Type B pancreatic cell (in vitro differentiated cells): ENCODE results near the gene GRAMD4. TPM values are rescaled to one million over a fixed set of nuclear protein-coding genes. Genes with fewer than 3 reads are reported as not detected.

Experiments
- DNase-seq: peaks from one replicate; pipeline ENCODE4 v3.0.0; 2021; ENCODE audit warnings: mixed read lengths; ENCODE audit not compliant: unreplicated experiment; ENCODE audit errors: extremely low spot score
- H3K27ac Mint-ChIP-seq: 2 replicates; pipeline ENCODE4 v1.8.0; 2021; ENCODE audit warnings: mild to moderate bottlenecking, mixed read lengths
- H3K27me3 Mint-ChIP-seq: 2 replicates; pipeline ENCODE4 v1.8.0; 2021; ENCODE audit warnings: mixed read lengths
- H3K36me3 Mint-ChIP-seq: 2 replicates; pipeline ENCODE4 v1.8.0; 2021; ENCODE audit warnings: mixed read lengths
- H3K4me1 Mint-ChIP-seq: one replicate; pipeline ENCODE4 v1.8.0; 2021; ENCODE audit warnings: mixed read lengths; ENCODE audit not compliant: unreplicated experiment
- H3K4me3 Mint-ChIP-seq: 2 replicates; pipeline ENCODE4 v1.8.0; 2021; ENCODE audit warnings: mild to moderate bottlenecking, mixed read lengths
- H3K9me3 Mint-ChIP-seq: 2 replicates; pipeline ENCODE4 v1.8.0; 2021; ENCODE audit warnings: mixed read lengths
- total RNA-seq: library from RNA; stranded (reverse); gene quantifications from 2 replicates; pipeline ENCODE4 v1.2.1, GENCODE V29; 2021; ENCODE audit warnings: low replicate concordance
- TF ChIP-seq, protein P1 (sequence below): fragments of 200-600 bp; sonication (generic); conservative IDR thresholded peaks from 2 replicates; pipeline ENCODE4 v1.5.0; 2021; ENCODE audit warnings: antibody characterized with exemption, mild to moderate bottlenecking

GRAMD4 gene
- total RNA-seq, 1 donor from 2014 or later = 56.4 TPM

DNA sequence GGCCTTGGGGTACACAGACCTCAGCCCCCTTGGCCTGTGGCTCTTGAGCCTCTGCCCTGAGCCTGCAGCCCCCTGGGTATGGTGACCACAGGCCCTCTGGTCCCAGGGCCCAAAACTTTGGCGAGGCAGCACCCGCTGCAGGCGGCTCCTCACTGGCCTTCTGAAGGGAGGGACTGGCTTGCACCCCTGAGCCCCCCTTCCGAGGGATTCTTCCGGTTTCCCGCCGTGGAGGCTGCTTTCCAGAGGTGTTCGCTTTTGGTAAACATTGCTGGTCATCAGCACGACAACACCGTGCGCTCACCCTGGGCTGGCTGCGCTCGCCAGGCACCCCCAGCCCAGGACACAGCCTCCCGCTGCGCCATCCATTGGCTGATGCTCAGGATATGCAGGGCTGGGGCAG is 42.0 kb downstream of the GRAMD4 start:
- Mint-ChIP-seq H3K36me3 (no peaks in the 10 kb centered on the region), H3K4me3 (no peak overlapping the region), H3K9me3 (no peaks in the 10 kb centered on the region), H3K4me1 (peaks cover 10% of the 10 kb centered on the region), H3K27ac (no peak overlapping the region), H3K27me3 (no peaks in the 10 kb centered on the region)
- DNase-seq = no peak
- TF ChIP-seq, protein P1, sequence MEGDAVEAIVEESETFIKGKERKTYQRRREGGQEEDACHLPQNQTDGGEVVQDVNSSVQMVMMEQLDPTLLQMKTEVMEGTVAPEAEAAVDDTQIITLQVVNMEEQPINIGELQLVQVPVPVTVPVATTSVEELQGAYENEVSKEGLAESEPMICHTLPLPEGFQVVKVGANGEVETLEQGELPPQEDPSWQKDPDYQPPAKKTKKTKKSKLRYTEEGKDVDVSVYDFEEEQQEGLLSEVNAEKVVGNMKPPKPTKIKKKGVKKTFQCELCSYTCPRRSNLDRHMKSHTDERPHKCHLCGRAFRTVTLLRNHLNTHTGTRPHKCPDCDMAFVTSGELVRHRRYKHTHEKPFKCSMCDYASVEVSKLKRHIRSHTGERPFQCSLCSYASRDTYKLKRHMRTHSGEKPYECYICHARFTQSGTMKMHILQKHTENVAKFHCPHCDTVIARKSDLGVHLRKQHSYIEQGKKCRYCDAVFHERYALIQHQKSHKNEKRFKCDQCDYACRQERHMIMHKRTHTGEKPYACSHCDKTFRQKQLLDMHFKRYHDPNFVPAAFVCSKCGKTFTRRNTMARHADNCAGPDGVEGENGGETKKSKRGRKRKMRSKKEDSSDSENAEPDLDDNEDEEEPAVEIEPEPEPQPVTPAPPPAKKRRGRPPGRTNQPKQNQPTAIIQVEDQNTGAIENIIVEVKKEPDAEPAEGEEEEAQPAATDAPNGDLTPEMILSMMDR = no peak

DNA sequence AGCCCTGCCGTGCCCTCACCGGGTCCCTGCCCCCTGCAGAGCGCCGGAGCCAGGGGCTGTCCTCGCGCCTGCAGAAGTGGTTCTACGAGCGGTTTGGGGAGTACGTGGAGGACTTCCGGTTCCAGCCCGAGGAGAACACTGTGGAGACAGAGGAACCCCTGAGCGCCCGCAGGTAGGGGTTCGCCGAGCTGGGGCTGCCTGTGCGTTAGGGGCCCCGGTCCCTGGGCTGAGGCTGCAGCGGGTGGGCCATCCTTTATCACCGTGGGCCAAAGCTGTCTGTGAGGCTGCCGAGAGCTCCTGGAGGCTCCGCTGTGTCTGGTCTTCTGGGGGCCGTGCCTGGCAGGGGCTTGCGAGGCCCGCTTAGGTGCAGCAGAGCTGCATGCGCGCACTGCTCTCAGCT is 42.8 kb downstream of the GRAMD4 start:
- peaks cover 10% of the 10 kb centered on the region for H3K4me1 Mint-ChIP-seq
- no peaks in the 10 kb centered on the region for H3K27me3 Mint-ChIP-seq
- H3K4me3 Mint-ChIP-seq = no peak overlapping the region
- H3K9me3 Mint-ChIP-seq = no peaks in the 10 kb centered on the region
- DNase-seq = no peak
- no peak overlapping the region for H3K27ac Mint-ChIP-seq
- TF ChIP-seq, protein P1 = no peak
- no peaks in the 10 kb centered on the region for H3K36me3 Mint-ChIP-seq

DNA sequence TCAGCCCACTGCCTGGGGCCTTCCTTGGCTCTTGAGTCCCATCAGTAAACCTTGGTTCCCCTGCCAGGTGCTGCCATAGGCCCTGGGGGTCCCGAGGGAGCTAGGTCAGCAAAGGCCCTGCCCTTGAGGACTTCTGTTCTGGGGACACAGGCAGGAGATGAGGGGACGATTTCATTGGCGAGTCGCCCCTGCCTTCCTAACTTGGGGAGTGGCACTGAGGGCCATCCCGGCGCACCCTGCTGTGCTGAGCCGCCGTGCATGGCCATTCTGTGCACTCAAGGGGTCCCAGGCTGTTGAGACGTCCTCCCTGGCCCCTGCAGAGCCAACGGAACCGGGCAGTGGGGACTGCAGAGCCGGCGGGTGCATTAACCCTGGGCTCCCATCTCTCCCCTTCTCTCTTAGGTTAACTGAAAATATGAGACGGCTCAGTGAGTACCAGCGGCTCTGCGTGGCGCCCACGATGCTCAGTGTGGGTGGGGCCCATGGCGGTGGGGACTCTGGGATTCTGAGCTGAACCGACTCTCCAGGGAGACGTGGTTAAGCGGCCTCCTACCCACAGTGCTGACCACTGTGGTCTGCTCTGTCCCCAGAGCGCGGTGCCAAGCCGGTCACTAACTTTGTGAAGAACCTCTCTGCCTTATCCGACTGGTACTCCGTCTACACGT is 43.4 kb downstream of the GRAMD4 start:
- TF ChIP-seq, protein P1 = no peak
- Mint-ChIP-seq H3K9me3 (no peaks in the 10 kb centered on the region), H3K36me3 (no peaks in the 10 kb centered on the region), H3K27ac (no peak overlapping the region), H3K27me3 (no peaks in the 10 kb centered on the region), H3K4me1 (peaks cover 10% of the 10 kb centered on the region), H3K4me3 (no peak overlapping the region)
- DNase-seq = no peak

DNA sequence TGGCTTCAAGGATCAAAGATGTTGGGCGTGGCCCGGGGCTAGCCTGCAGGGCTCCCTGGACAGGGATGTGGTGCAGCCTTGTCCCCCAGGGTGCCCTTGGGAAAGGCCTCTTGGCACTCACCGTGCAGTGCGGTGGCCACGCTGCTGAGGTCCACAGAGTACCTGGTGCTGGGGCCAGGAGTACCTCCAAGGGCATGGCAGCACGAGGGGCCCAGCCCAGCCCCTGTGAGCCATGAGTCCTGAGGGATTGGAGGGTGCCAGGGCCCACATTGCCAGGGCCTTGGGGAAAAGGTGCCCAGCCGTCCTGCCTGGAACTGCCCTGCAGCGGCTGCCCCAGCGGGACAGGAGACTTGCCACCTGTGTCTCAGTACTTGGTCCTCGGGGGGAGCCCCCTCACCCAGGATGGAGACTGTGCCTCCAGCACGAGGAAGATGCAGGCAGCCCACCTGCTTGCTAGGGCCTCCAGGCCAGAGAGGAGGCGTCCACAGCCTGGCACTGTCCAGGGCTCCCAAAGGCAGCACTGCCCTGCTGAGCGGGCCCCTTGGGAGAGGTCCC is 44.2 kb downstream of the GRAMD4 start:
- H3K4me3 Mint-ChIP-seq = no peak overlapping the region
- H3K9me3 Mint-ChIP-seq = no peaks in the 10 kb centered on the region
- H3K27ac Mint-ChIP-seq = no peak overlapping the region
- TF ChIP-seq, protein P1 = no peak
- DNase-seq = no peak
- no peaks in the 10 kb centered on the region for H3K27me3 Mint-ChIP-seq
- H3K4me1 Mint-ChIP-seq = peaks cover 10% of the 10 kb centered on the region
- H3K36me3 Mint-ChIP-seq = peaks cover 4% of the 10 kb centered on the region

DNA sequence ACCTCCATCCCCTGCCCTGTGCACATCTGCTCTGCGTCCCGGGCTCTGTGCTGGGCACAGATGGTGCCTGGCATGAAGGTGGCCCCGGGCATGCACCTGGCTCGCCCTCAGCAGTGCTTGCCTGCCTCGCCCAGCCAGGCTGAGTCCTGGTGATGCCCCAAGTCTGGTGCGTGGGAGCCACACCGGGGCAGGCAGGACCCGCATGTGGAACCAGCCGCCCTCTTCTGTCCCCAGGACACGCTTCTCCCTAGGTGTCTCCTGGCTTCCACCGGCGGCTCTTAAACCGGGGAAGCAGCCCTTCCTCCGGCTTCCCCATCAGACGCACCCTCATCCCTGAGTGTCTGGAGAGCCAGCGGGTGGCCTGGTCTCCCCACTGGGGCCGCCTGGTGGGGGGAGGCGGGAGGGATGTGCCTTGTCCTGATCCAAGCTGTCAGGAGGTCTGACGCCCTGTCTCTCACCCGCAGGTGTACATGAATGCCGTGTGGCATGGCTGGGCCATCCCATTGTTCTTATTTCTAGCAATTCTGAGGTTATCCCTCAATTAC is 45.0 kb downstream of the GRAMD4 start:
- peaks cover 11% of the 10 kb centered on the region for H3K4me1 Mint-ChIP-seq
- no peaks in the 10 kb centered on the region for H3K9me3 Mint-ChIP-seq
- H3K4me3 Mint-ChIP-seq = no peak overlapping the region
- TF ChIP-seq, protein P1 = no peak
- DNase-seq = no peak
- no peaks in the 10 kb centered on the region for H3K27me3 Mint-ChIP-seq
- H3K27ac Mint-ChIP-seq = no peak overlapping the region
- H3K36me3 Mint-ChIP-seq = peaks cover 7% of the 10 kb centered on the region
